ENCODE data around the gene KLF11.
"Not testable (repeated sequence)": the region's sequence is repeated elsewhere in the genome, so short reads cannot be mapped to it uniquely, and the experiment has no call there.

The KLF11 gene

GRCh38 chr2:10009811-10010781 lies 33.3 kb upstream of the KLF11 start:
- no peak for DNase-seq

GRCh38 chr2:10010861-10011605 lies 32.3 kb upstream of the KLF11 start:
- not testable (repeated sequence) for DNase-seq

GRCh38 chr2:10011606-10012325 lies 31.6 kb upstream of the KLF11 start:
- not testable (repeated sequence) for DNase-seq

GRCh38 chr2:10012366-10012962 lies 30.9 kb upstream of the KLF11 start:
- not testable (repeated sequence) for DNase-seq

- DNase-seq: no peak
Measured at GRCh38 chr2:10012963-10013461, 30.3 kb upstream of the KLF11 start.

- DNase-seq: not testable (repeated sequence)
Measured at GRCh38 chr2:10013651-10014417, 29.5 kb upstream of the KLF11 start.

GRCh38 chr2:10014418-10015190 lies 28.7 kb upstream of the KLF11 start:
- DNase-seq: no peak

- DNase-seq: not testable (repeated sequence)
Measured at GRCh38 chr2:10015376-10015989, 27.9 kb upstream of the KLF11 start.

GRCh38 chr2:10016001-10016801 lies 27.1 kb upstream of the KLF11 start:
- no peak for DNase-seq

GRCh38 chr2:10016802-10017258 lies 26.5 kb upstream of the KLF11 start:
- DNase-seq: no peak

GRCh38 chr2:10017313-10017941 lies 25.9 kb upstream of the KLF11 start:
- DNase-seq: no peak

GRCh38 chr2:10019174-10019573 lies 24.2 kb upstream of the KLF11 start:
- DNase-seq: no peak

- no peak for DNase-seq
Measured at GRCh38 chr2:10019602-10020400, 23.5 kb upstream of the KLF11 start.

GRCh38 chr2:10022041-10022421 lies 21.3 kb upstream of the KLF11 start:
- DNase-seq: no peak

GRCh38 chr2:10022445-10022844 lies 20.9 kb upstream of the KLF11 start:
- no peak for DNase-seq

GRCh38 chr2:10022966-10023662 lies 20.2 kb upstream of the KLF11 start:
- DNase-seq: no peak

GRCh38 chr2:10026940-10027569 lies 16.3 kb upstream of the KLF11 start:
- no peak for DNase-seq
